Small intestine (tissue), 7 donors: ENCODE results near the gene DMTF1. TPM values are rescaled to one million over a fixed set of nuclear protein-coding genes. Genes with fewer than 3 reads are reported as not detected.

Experiments
- DNase-seq, 2 donors: peaks; one replicate each; pipeline versions ENCODE4 v3.0.0 to v3.0.0-alpha.2; 2013
- FAIRE-seq: peaks from 2 replicates; lab custom pipeline; 2012; peaks lifted over from hg19 to GRCh38; lab: Jason Lieb, UNC
- H3K27ac ChIP-seq, 3 donors: one replicate each; pipeline ENCODE4 v1.5.1; 2013; ENCODE audit warnings: low read length in 2 of 3, mild to moderate bottlenecking in 2 of 3, control low read depth in 1 of 3, inconsistent platforms in 1 of 3, low read depth in 1 of 3, moderate library complexity in 1 of 3
- H3K27me3 ChIP-seq, 3 donors: one replicate each; pipeline ENCODE4 v1.6.1; 2013; ENCODE audit warnings: low read length in 3 of 3, inconsistent platforms in 1 of 3; ENCODE audit not compliant: control insufficient read depth in 3 of 3, insufficient read depth in 3 of 3
- H3K36me3 ChIP-seq, 3 donors: one replicate each; pipeline ENCODE4 v1.6.1; 2013; ENCODE audit warnings: low read length in 3 of 3, inconsistent platforms in 1 of 3, low read depth in 1 of 3, mild to moderate bottlenecking in 1 of 3, moderate library complexity in 1 of 3; ENCODE audit not compliant: control insufficient read depth in 3 of 3, insufficient read depth in 2 of 3
- H3K4me1 ChIP-seq, 3 donors: one replicate each; pipeline ENCODE4 v1.6.1; 2013; ENCODE audit warnings: low read length in 2 of 3, inconsistent platforms in 1 of 3, low read depth in 1 of 3, mild to moderate bottlenecking in 1 of 3, moderate library complexity in 1 of 3; ENCODE audit not compliant: control insufficient read depth in 3 of 3, insufficient read depth in 2 of 3
- H3K4me3 ChIP-seq, 3 donors: one replicate each; pipeline ENCODE4 v1.5.1; 2013; ENCODE audit warnings: low read length in 3 of 3, control low read depth in 1 of 3, inconsistent platforms in 1 of 3, low read depth in 1 of 3, mild to moderate bottlenecking in 1 of 3, moderate library complexity in 1 of 3
- H3K9me3 ChIP-seq, 2 donors: one replicate each; pipeline ENCODE4 v1.6.1; 2013; ENCODE audit warnings: low read depth in 1 of 2, low read length in 1 of 2; ENCODE audit not compliant: control insufficient read depth in 2 of 2, insufficient read depth in 1 of 2
- WGBS, 3 donors: extraction: QIAGEN DNeasy Blood & Tissue Kit; methylation state at CpG; one replicate each; pipeline ENCODE4 v1.1.7; 2013; 5-methylcytosine and 5-hydroxymethylcytosine counted together
- polyA plus RNA-seq, 4 donors: library from polyadenylated mRNA; stranded (reverse) in 3 of 4; unstranded in 1 of 4; fragments of 200-250 nt in 3 of 4; fragments of 120-200 nt in 1 of 4; gene quantifications; one replicate each; pipeline versions ENCODE4 v1.2.1 to v1.2.3, GENCODE V29; 2013
- donor health status: healthy with polysubstance abuse.
- donor health status: control.
- donor health status: control.
- donor health status: Bipolar disorder and iron deficiency.
- donor health status: healthy.

DMTF1 gene
- polyA plus RNA-seq, 4 donors, result 15.4 to 118 (median 25.6) TPM

- Histone ChIP-seq H3K27me3 (no peaks in the 10 kb centered on the region), H3K4me1 (peaks cover 0 to 6% (median 4%) of the 10 kb centered on the region in 3 donors), H3K36me3 (peaks cover 0 to 5% (median 0%) of the 10 kb centered on the region in 3 donors), H3K9me3 (no peaks in the 10 kb centered on the region), H3K27ac (no peak overlapping the region), H3K4me3 (no peak overlapping the region)
- WGBS, 3 donors, result 74 to 85% (median 84%) methylated on average over 2 of the region's 2 CpGs
- FAIRE-seq (no peak), DNase-seq (no peak)
Observed at GRCh38 chr7:87159538-87159937, 7.3 kb downstream of the DMTF1 start.

- Histone ChIP-seq H3K9me3 (no peaks in the 10 kb centered on the region), H3K27ac (no peak overlapping the region), H3K4me1 (no peaks in the 10 kb centered on the region), H3K4me3 (no peak overlapping the region), H3K27me3 (no peaks in the 10 kb centered on the region), H3K36me3 (peaks cover 0 to 10% (median 8%) of the 10 kb centered on the region in 3 donors)
- FAIRE-seq, result no peak
- WGBS, 3 donors, result 80 to 83% (median 82%) methylated on average over 2 of the region's 2 CpGs
- no peak for DNase-seq
Observed at GRCh38 chr7:87164433-87164832, 12.2 kb downstream of the DMTF1 start.

GRCh38 chr7:87170828-87171227 lies 18.6 kb downstream of the DMTF1 start:
- Histone ChIP-seq H3K9me3 (no peaks in the 10 kb centered on the region), H3K27ac (no peak overlapping the region), H3K27me3 (no peaks in the 10 kb centered on the region), H3K4me3 (no peak overlapping the region), H3K36me3 (peaks cover 7 to 20% (median 11%) of the 10 kb centered on the region in 3 donors), H3K4me1 (peaks cover 0 to 12% (median 0%) of the 10 kb centered on the region in 3 donors)
- FAIRE-seq (no peak), DNase-seq (no peak)
- WGBS, 3 donors, result 89 to 98% (median 94%) methylated on average over 3 of the region's 3 CpGs

DNA sequence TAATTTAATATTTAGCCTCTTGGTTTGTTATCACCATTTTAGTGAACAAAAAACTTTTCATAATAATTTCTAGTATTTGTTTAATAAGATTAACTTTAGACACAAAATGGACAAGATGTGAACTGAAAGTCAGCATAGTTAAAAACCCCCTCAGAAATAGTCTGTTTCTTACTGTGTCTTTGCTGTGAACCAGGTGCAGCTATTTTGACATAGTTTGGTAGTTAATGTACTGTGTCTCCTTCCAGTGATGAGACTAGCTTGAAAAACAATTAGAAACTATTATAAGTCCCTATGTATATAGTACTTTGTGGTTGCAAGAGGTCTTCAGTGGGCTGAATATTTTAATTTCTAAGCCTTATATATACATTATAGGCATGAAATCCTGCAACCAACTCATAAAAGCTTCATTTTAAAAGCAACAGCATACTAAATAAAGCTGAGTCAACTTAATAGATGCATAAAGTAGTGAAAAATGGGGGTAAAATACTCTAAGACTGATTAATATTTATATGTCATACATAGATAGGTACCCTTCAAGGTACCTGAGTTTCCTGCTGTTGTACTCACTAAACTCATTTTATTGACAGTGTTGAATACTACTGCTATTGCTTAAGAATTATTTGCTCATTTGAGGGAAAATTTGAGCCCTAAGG lies 19.2 kb downstream of the DMTF1 start:
- H3K27ac ChIP-seq, result no peak overlapping the region
- FAIRE-seq (no peak), DNase-seq (no peak)
- no peaks in the 10 kb centered on the region for H3K27me3 ChIP-seq
- H3K4me3 ChIP-seq, result no peak overlapping the region
- H3K4me1 ChIP-seq, result peaks cover 0 to 12% (median 0%) of the 10 kb centered on the region in 3 donors
- H3K9me3 ChIP-seq, result no peaks in the 10 kb centered on the region
- peaks cover 7 to 19% (median 11%) of the 10 kb centered on the region in 3 donors for H3K36me3 ChIP-seq

DNA sequence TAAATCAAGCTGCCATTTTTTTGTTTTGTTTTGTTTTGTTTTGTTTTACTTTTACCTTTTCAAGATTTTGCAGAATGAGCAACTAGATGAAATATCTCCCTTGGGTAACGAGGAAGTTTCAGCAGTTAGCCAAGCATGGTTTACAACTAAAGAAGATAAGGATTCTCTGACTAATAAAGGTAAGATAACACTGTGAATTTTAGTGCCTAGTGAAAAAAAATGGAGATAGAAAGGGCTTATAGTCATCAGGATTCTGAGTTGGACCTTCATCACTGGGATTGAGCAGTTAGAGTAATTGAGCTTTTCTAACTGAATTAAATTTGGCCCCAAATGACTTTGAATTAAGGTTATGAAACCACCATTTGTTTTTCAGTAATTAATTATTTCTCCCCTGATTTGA lies 21.2 kb downstream of the DMTF1 start:
- Histone ChIP-seq H3K36me3 (peaks cover 9 to 15% (median 11%) of the 10 kb centered on the region in 3 donors), H3K4me3 (no peak overlapping the region), H3K9me3 (no peaks in the 10 kb centered on the region), H3K4me1 (peaks cover 0 to 12% (median 0%) of the 10 kb centered on the region in 3 donors), H3K27ac (peak overlapping the region in 1 of 3 donors; percentile 13), H3K27me3 (no peaks in the 10 kb centered on the region)
- FAIRE-seq (no peak), DNase-seq (peak; percentile 44 to 54)
- WGBS, 3 donors, result 18 to 67% (median 54%) methylated on average over 1 of the region's 1 CpG

- Histone ChIP-seq H3K4me3 (no peak overlapping the region), H3K4me1 (peaks cover 0 to 12% (median 0%) of the 10 kb centered on the region in 3 donors), H3K9me3 (no peaks in the 10 kb centered on the region), H3K36me3 (peaks cover 10 to 17% (median 13%) of the 10 kb centered on the region in 3 donors), H3K27ac (no peak overlapping the region), H3K27me3 (no peaks in the 10 kb centered on the region)
- 92 to 96% (median 95%) methylated on average over 4 of the region's 4 CpGs for WGBS, 3 donors
- DNase-seq, result no peak
- no peak for FAIRE-seq
Observed at GRCh38 chr7:87178320-87178719, 26.1 kb downstream of the DMTF1 start.

- H3K27me3 ChIP-seq, result no peaks in the 10 kb centered on the region
- H3K4me3 ChIP-seq, result no peak overlapping the region
- H3K36me3 ChIP-seq, result peaks cover 10 to 17% (median 14%) of the 10 kb centered on the region in 3 donors
- H3K27ac ChIP-seq, result no peak overlapping the region
- peaks cover 0 to 8% (median 0%) of the 10 kb centered on the region in 3 donors for H3K4me1 ChIP-seq
- 92 to 96% (median 95%) methylated on average over 3 of the region's 3 CpGs for WGBS, 3 donors
- no peaks in the 10 kb centered on the region for H3K9me3 ChIP-seq
- DNase-seq, result no peak
- no peak for FAIRE-seq
Observed at GRCh38 chr7:87179180-87179579, 26.9 kb downstream of the DMTF1 start.

GRCh38 chr7:87187120-87187519 lies 34.9 kb downstream of the DMTF1 start:
- H3K4me1 ChIP-seq, result no peaks in the 10 kb centered on the region
- no peaks in the 10 kb centered on the region for H3K27me3 ChIP-seq
- H3K36me3 ChIP-seq, result peaks cover 12 to 20% (median 17%) of the 10 kb centered on the region in 3 donors
- H3K27ac ChIP-seq, result no peak overlapping the region
- FAIRE-seq (no peak), DNase-seq (no peak)
- H3K4me3 ChIP-seq, result no peak overlapping the region
- no peaks in the 10 kb centered on the region for H3K9me3 ChIP-seq
- 95 to 98% (median 97%) methylated on average over 2 of the region's 2 CpGs for WGBS, 3 donors
